GM20000 (cell line): ENCODE data around the gene ATP9B.

Experiments
- DNase-seq: peaks from one replicate; pipeline ENCODE4 v3.0.0; 2012; ENCODE audit warnings: low spot score
- TF ChIP-seq, protein P1 (sequence below): IDR thresholded peaks from 2 replicates; pipeline ENCODE4 v1.5.1; 2012; ENCODE audit warnings: mild to moderate bottlenecking, control low read depth; ENCODE audit errors: extremely low read depth, missing control alignments

The ATP9B gene

GRCh38 chr18:79339094-79339908, 270.1 kb downstream of the ATP9B start:
- TF ChIP-seq, protein P1, sequence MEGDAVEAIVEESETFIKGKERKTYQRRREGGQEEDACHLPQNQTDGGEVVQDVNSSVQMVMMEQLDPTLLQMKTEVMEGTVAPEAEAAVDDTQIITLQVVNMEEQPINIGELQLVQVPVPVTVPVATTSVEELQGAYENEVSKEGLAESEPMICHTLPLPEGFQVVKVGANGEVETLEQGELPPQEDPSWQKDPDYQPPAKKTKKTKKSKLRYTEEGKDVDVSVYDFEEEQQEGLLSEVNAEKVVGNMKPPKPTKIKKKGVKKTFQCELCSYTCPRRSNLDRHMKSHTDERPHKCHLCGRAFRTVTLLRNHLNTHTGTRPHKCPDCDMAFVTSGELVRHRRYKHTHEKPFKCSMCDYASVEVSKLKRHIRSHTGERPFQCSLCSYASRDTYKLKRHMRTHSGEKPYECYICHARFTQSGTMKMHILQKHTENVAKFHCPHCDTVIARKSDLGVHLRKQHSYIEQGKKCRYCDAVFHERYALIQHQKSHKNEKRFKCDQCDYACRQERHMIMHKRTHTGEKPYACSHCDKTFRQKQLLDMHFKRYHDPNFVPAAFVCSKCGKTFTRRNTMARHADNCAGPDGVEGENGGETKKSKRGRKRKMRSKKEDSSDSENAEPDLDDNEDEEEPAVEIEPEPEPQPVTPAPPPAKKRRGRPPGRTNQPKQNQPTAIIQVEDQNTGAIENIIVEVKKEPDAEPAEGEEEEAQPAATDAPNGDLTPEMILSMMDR = no peak
- DNase-seq = no peak

DNA sequence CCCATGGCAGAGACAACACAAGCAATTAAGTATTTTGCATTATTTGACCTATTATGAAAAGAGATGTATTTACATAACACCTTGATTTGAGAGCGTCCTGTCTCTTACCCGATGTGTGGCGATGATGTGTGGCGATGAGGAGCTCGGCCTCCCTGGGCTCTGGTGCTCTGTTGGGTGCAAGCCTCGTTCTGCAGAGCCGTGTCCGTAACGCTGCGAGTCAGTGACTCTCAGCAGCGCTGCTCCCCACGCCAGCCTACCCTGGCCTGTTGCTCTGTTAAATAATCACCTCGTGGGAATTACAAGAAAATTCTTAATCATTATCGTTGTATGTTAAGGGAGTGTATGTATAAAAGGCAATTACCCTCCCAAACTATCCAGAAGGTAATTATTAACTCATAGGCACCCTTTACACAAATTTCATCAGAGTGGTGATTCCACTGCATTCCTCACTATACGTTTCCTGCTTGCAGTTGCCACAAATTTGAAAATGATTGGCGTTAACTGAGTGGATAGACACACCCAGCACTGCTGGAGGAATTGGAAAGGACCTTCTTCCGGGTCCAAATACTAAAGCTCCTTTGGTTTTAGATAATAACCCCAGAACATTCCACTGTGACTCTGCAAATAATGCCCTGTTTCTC, 274.5 kb downstream of the ATP9B start:
- TF ChIP-seq, protein P1 = no peak
- no peak for DNase-seq

- no peak for DNase-seq
- TF ChIP-seq, protein P1 = no peak
Measured at GRCh38 chr18:79344208-79344581, 275.0 kb downstream of the ATP9B start.

DNA sequence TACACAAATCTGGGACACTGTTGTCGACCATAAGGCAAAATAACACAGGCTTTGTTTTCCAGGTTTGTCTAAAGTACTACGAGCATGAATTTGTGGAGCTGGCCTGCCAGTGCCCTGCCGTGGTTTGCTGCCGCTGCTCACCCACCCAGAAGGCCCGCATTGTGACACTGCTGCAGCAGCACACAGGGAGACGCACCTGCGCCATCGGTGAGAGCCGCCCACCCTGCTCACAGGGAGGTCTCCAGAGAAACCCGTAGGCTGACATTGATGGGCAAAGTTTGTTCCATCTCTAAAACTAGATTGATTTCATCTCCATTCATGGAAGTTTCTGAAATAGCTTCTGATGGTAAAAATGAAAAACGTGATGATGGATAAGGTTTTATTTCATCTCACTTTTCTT, 276.2 kb downstream of the ATP9B start:
- TF ChIP-seq, protein P1 = no peak
- no peak for DNase-seq

- DNase-seq = no peak
- TF ChIP-seq, protein P1 = no peak
Measured at GRCh38 chr18:79345981-79346380, 276.8 kb downstream of the ATP9B start.

DNA sequence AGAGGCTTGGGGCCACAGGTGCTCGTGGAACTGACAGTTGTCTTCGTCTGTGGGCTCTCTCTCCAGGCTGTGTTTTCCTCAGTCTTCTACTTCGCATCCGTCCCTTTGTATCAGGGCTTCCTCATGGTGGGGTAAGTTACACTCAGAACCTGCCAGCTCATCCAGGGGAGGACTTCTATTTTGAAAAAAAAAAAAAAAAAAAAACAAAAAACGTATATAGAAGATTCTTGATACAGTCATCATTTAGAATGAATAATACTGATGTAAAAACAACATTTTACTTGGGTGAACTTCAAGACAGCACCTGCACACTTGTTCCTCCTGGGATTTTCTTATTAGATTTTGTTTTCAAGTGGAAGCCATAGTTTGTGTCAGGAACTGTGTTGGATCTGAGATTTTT, 278.9 kb downstream of the ATP9B start:
- no peak for DNase-seq
- TF ChIP-seq, protein P1 = no peak

DNA sequence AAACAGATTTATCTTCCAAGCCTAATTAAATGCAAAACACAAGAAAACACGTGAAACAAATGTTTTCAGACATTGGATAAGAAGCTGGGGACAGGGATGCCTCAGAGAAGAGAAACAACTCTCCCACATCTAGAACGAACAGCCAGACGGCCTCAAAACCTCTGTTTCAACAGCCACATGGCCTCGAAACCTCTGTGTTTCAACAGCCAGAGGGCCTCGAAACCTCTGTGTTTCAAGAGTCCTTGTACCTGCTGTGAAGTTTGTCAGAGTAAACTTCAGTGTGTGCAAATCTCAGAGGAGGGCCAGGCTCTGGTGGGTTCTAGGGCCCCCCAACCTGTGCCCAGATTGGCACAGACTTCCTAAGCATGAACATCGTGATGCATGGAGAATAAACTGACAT, 283.2 kb downstream of the ATP9B start:
- DNase-seq = no peak
- TF ChIP-seq, protein P1 = no peak
